HL-60 (cell line): Measurements from ENCODE around the gene TOMM40.

Source experiments
- CTCF ChIP-seq: IDR thresholded peaks from one replicate; pipeline ENCODE4 v1.5.1; 2011; ENCODE audit warnings: low read length, control low read depth, inconsistent platforms; ENCODE audit not compliant: insufficient read depth
- REST ChIP-seq: IDR thresholded peaks from 2 replicates; pipeline ENCODE4 v1.6.1; 2012; ENCODE audit warnings: low read depth; ENCODE audit not compliant: insufficient replicate concordance

- no peak for TF ChIP-seq CTCF
- TF ChIP-seq REST, result no peak
Measured at GRCh38 chr19:44871809-44872208, 19.2 kb upstream of the TOMM40 start.
